OCI-LY7 (cell line): Measurements from ENCODE around the gene ROCK1.

ENCODE experiments used
- EZH2phosphoT487 ChIP-seq: fragments of 200-600 bp; sonication (generic); IDR thresholded peaks from 2 replicates; pipeline ENCODE4 v1.6.1; 2018; ENCODE audit warnings: low read depth, borderline replicate concordance, mild to moderate bottlenecking, mixed run types, antibody characterized with exemption, low read length, moderate library complexity, mixed read lengths
- TF ChIP-seq, protein P1 (sequence below): fragments of 200-600 bp; sonication (generic); conservative IDR thresholded peaks from 2 replicates; pipeline ENCODE4 v1.5.1; 2014; ENCODE audit warnings: mild to moderate bottlenecking, antibody characterized with exemption, low read length, moderate library complexity, mixed read lengths

DNA sequence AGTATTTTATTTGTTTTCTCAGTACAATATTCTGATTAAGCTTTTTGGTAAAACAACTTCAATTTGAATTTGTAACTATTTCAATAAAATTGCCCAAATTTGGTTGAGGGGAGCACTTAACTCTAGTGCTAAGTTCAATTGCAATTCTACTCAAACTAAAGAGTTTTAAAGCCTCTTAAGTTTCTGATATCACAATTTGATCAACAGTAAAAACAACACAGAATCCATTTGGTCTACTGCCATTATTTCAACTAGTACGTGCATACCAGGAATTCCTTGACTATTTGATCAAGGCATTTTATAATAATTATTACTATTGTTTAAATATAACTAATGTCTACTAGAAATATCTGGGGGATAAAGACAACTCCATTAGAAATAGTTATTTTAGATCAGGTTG is 150.9 kb downstream of the ROCK1 start:
- TF ChIP-seq, protein P1, sequence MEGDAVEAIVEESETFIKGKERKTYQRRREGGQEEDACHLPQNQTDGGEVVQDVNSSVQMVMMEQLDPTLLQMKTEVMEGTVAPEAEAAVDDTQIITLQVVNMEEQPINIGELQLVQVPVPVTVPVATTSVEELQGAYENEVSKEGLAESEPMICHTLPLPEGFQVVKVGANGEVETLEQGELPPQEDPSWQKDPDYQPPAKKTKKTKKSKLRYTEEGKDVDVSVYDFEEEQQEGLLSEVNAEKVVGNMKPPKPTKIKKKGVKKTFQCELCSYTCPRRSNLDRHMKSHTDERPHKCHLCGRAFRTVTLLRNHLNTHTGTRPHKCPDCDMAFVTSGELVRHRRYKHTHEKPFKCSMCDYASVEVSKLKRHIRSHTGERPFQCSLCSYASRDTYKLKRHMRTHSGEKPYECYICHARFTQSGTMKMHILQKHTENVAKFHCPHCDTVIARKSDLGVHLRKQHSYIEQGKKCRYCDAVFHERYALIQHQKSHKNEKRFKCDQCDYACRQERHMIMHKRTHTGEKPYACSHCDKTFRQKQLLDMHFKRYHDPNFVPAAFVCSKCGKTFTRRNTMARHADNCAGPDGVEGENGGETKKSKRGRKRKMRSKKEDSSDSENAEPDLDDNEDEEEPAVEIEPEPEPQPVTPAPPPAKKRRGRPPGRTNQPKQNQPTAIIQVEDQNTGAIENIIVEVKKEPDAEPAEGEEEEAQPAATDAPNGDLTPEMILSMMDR = no peak
- TF ChIP-seq EZH2phosphoT487 = no peak
